Liver (tissue), 9 donors: Measurements from ENCODE around the gene LDB3. TPM values are rescaled to one million over a fixed set of nuclear protein-coding genes. Genes with fewer than 3 reads are reported as not detected.

Experiments used
- DNase-seq: peaks from one replicate; pipeline ENCODE4 v3.0.0-alpha.2; 2017; ENCODE audit warnings: low spot score
- H3K27ac ChIP-seq, 2 donors: one replicate each; pipeline ENCODE4 v1.7.0; 2013; ENCODE audit warnings: inconsistent platforms in 2 of 2, low read length in 2 of 2, control low read depth in 1 of 2, low read depth in 1 of 2, mild to moderate bottlenecking in 1 of 2
- H3K27me3 ChIP-seq, 4 donors: one replicate each; pipeline versions ENCODE4 v1.6.1 to v1.7.0; 2013; ENCODE audit warnings: low read length in 3 of 4, inconsistent platforms in 1 of 4, mild to moderate bottlenecking in 1 of 4, moderate library complexity in 1 of 4; ENCODE audit not compliant: control insufficient read depth in 4 of 4, insufficient read depth in 4 of 4
- H3K36me3 ChIP-seq, 4 donors: one replicate each; pipeline versions ENCODE4 v1.6.1 to v1.7.0; 2013; ENCODE audit warnings: low read length in 3 of 4, mild to moderate bottlenecking in 3 of 4, low read depth in 1 of 4, moderate library complexity in 1 of 4; ENCODE audit not compliant: control insufficient read depth in 4 of 4, insufficient read depth in 3 of 4
- H3K4me1 ChIP-seq, 4 donors: one replicate each; pipeline versions ENCODE4 v1.6.1 to v1.7.0; 2013; ENCODE audit warnings: low read length in 3 of 4, mild to moderate bottlenecking in 3 of 4, moderate library complexity in 1 of 4; ENCODE audit not compliant: control insufficient read depth in 4 of 4, insufficient read depth in 4 of 4
- H3K4me3 ChIP-seq, 3 donors: one replicate each; pipeline versions ENCODE4 v1.6.1 to v1.7.0; 2013; ENCODE audit warnings: low read length in 3 of 3, control low read depth in 1 of 3, low read depth in 1 of 3, mild to moderate bottlenecking in 1 of 3
- H3K9ac ChIP-seq, 2 donors: one replicate each; pipeline ENCODE4 v1.7.0; 2013; ENCODE audit warnings: low read length in 2 of 2, mild to moderate bottlenecking in 2 of 2, moderate library complexity in 2 of 2, control low read depth in 1 of 2, low read depth in 1 of 2
- H3K9me3 ChIP-seq, 4 donors: one replicate each; pipeline versions ENCODE4 v1.6.1 to v1.7.0; 2013; ENCODE audit warnings: low read length in 3 of 4; ENCODE audit not compliant: control insufficient read depth in 4 of 4
- ATF3 ChIP-seq: IDR thresholded peaks from 2 replicates; pipeline ENCODE4 v1.6.1; 2016; ENCODE audit warnings: antibody characterized with exemption
- CTCF ChIP-seq: fragments of 150-350 bp; IDR thresholded peaks from 2 replicates; pipeline ENCODE4 v1.5.1; 2017; ENCODE audit warnings: improper control_type of control experiment, low read depth, low read length; ENCODE audit not compliant: missing input control
- EGR1 ChIP-seq, 2 donors: IDR thresholded peaks; 2 replicates each; pipeline ENCODE4 v1.6.1; 2016 to 2018; ENCODE audit warnings: antibody characterized with exemption in 2 of 2, low read depth in 2 of 2
- FOXA1 ChIP-seq: IDR thresholded peaks from 2 replicates; pipeline ENCODE4 v1.6.1; 2016; ENCODE audit warnings: antibody characterized with exemption
- FOXA2 ChIP-seq: IDR thresholded peaks from 2 replicates; pipeline ENCODE4 v1.6.1; 2016; ENCODE audit warnings: antibody characterized with exemption
- GABPA ChIP-seq, 2 donors: IDR thresholded peaks in 1 of 2; conservative IDR thresholded peaks in 1 of 2; 2 replicates each; pipeline ENCODE4 v1.6.1; 2016; ENCODE audit warnings: antibody characterized with exemption in 2 of 2, mild to moderate bottlenecking in 1 of 2, moderate library complexity in 1 of 2
- HNF4A ChIP-seq, 2 donors: conservative IDR thresholded peaks; 2 replicates each; pipeline ENCODE4 v1.6.1; 2016; ENCODE audit warnings: antibody characterized with exemption in 2 of 2, mild to moderate bottlenecking in 2 of 2
- HNF4G ChIP-seq: IDR thresholded peaks from 2 replicates; pipeline ENCODE4 v1.6.1; 2016; ENCODE audit warnings: antibody characterized with exemption
- JUND ChIP-seq, 2 donors: IDR thresholded peaks; 2 replicates each; pipeline ENCODE4 v1.6.1; 2016; ENCODE audit warnings: antibody characterized with exemption in 2 of 2
- MAX ChIP-seq: IDR thresholded peaks from 2 replicates; pipeline ENCODE4 v1.6.1; 2016; ENCODE audit warnings: antibody characterized with exemption
- NR2F2 ChIP-seq: IDR thresholded peaks from 2 replicates; pipeline ENCODE4 v1.6.1; 2016; ENCODE audit warnings: antibody characterized with exemption
- RAD21 ChIP-seq, 2 donors: IDR thresholded peaks; 2 replicates each; pipeline ENCODE4 v1.6.1; 2016; ENCODE audit warnings: antibody characterized with exemption in 2 of 2, mild to moderate bottlenecking in 2 of 2
- REST ChIP-seq: IDR thresholded peaks from 2 replicates; pipeline ENCODE4 v1.6.1; 2016; ENCODE audit warnings: antibody characterized with exemption, mild to moderate bottlenecking
- RXRA ChIP-seq, 2 donors: IDR thresholded peaks; 2 replicates each; pipeline ENCODE4 v1.6.1; 2017 to 2018; ENCODE audit warnings: antibody characterized with exemption in 2 of 2, mild to moderate bottlenecking in 1 of 2
- SP1 ChIP-seq: IDR thresholded peaks from 2 replicates; pipeline ENCODE4 v1.6.1; 2018; ENCODE audit warnings: antibody characterized with exemption, mild to moderate bottlenecking
- TAF1 ChIP-seq: conservative IDR thresholded peaks from 2 replicates; pipeline ENCODE4 v1.6.1; 2016; ENCODE audit warnings: antibody characterized with exemption, mild to moderate bottlenecking
- YY1 ChIP-seq: IDR thresholded peaks from 2 replicates; pipeline ENCODE4 v1.6.1; 2016; ENCODE audit warnings: antibody characterized with exemption, mild to moderate bottlenecking
- ZBTB33 ChIP-seq: IDR thresholded peaks from 2 replicates; pipeline ENCODE4 v1.6.1; 2016; ENCODE audit warnings: antibody characterized with exemption
- WGBS: extraction: QIAGEN DNeasy Blood & Tissue Kit; methylation state at CpG from one replicate; pipeline ENCODE4 v1.1.7; 2013; 5-methylcytosine and 5-hydroxymethylcytosine counted together
- polyA plus RNA-seq, 2 donors: library from polyadenylated mRNA; stranded (reverse) in 1 of 2; unstranded in 1 of 2; fragments of 200-250 nt in 1 of 2; fragments of >200 nt in 1 of 2; fragmentation: Nextera tagmentation in 1 of 2; extraction: Ambion mirVana in 1 of 2; gene quantifications; one replicate each; pipeline versions ENCODE4 v1.2.1 to v1.2.3, GENCODE V29; 2013 to 2015
- total RNA-seq, 2 donors: library from RNA; depleted of rRNA; stranded (reverse); fragments of >200 nt; gene quantifications; one replicate each; pipeline ENCODE4 v1.2.3, GENCODE V29; 2014
- donor health status: healthy.
- donor health status: healthy.
- donor health status: healthy.
- donor health status: healthy.
- donor health status: healthy.

Gene LDB3
- total and polyA plus RNA-seq, 4 donors = 0.09 to 0.42 (median 0.15) TPM; not detected in 1

- no peaks in the 10 kb centered on the region for H3K27me3 ChIP-seq
- 97% methylated on average over 8 of the region's 8 CpGs for WGBS
- no peak for DNase-seq
These were observed 50.2 kb downstream of the LDB3 start for GRCh38 chr10:86718556-86718955.

GRCh38 chr10:86721232-86721631 is 52.9 kb downstream of the LDB3 start:
- TF ChIP-seq JUND (IDR thresholded peaks at IDR 0.05) (no peak), REST (no peak), EGR1 (IDR thresholded peaks at IDR 0.05; ENCODE audit: low read depth in 2 of 2) (no peak), ATF3 (no peak), RAD21 (IDR thresholded peaks at IDR 0.05) (no peak), FOXA2 (no peak), YY1 (no peak), SP1 (no peak), NR2F2 (no peak), MAX (no peak), ZBTB33 (no peak), FOXA1 (no peak), RXRA (IDR thresholded peaks at IDR 0.05) (no peak), CTCF (no peak), TAF1 (no peak), HNF4G (no peak), GABPA (IDR thresholded peaks at IDR 0.05 in 1 of 2, conservative IDR thresholded peaks at IDR 0.05 in 1 of 2) (no peak), HNF4A (conservative IDR thresholded peaks at IDR 0.05) (no peak)
- DNase-seq = no peak
- no peaks in the 10 kb centered on the region for H3K27me3 ChIP-seq
- no peak overlapping the region for H3K4me3 ChIP-seq
- H3K9me3 ChIP-seq = no peaks in the 10 kb centered on the region
- H3K9ac ChIP-seq = no peak overlapping the region
- WGBS = 91% methylated on average over 5 of the region's 5 CpGs
- no peak overlapping the region for H3K27ac ChIP-seq
- H3K4me1 ChIP-seq = no peaks in the 10 kb centered on the region
- no peaks in the 10 kb centered on the region for H3K36me3 ChIP-seq

More at GRCh38 chr10:86718556-86718955, 50.2 kb downstream of the LDB3 start:
- H3K9ac ChIP-seq = no peak overlapping the region
- H3K4me3 ChIP-seq = no peak overlapping the region
- H3K9me3 ChIP-seq = no peaks in the 10 kb centered on the region
- no peak overlapping the region for H3K27ac ChIP-seq
- H3K4me1 ChIP-seq = no peaks in the 10 kb centered on the region
- TF ChIP-seq FOXA1 (no peak), YY1 (no peak), MAX (no peak), HNF4G (no peak), RAD21 (IDR thresholded peaks at IDR 0.05) (no peak), JUND (IDR thresholded peaks at IDR 0.05) (no peak)
- no peaks in the 10 kb centered on the region for H3K36me3 ChIP-seq
